PC-9 (cell line): ENCODE results near the gene LBX2.

Experiments
- CTCF ChIP-seq: fragments of 200-600 bp; sonication (generic); conservative IDR thresholded peaks from 2 replicates; pipeline ENCODE4 v1.6.1; 2017; ENCODE audit warnings: mixed run types, antibody characterized with exemption, mild to moderate bottlenecking, moderate library complexity
- EZH2 ChIP-seq: fragments of 200-600 bp; sonication (generic); IDR thresholded peaks from 2 replicates; pipeline ENCODE4 v1.8.0; 2017; ENCODE audit warnings: antibody characterized with exemption, low read depth

GRCh38 chr2:74531666-74532065 lies 32.3 kb upstream of the LBX2 start:
- TF ChIP-seq CTCF: no peak
- no peak for TF ChIP-seq EZH2
